ENCODE data around the gene SLC5A2. TPM values are rescaled to one million over a fixed set of nuclear protein-coding genes. Genes with fewer than 3 reads are reported as not detected.

SLC5A2 gene
- total RNA-seq, 1 donor from 2014 or later: not detected

DNA sequence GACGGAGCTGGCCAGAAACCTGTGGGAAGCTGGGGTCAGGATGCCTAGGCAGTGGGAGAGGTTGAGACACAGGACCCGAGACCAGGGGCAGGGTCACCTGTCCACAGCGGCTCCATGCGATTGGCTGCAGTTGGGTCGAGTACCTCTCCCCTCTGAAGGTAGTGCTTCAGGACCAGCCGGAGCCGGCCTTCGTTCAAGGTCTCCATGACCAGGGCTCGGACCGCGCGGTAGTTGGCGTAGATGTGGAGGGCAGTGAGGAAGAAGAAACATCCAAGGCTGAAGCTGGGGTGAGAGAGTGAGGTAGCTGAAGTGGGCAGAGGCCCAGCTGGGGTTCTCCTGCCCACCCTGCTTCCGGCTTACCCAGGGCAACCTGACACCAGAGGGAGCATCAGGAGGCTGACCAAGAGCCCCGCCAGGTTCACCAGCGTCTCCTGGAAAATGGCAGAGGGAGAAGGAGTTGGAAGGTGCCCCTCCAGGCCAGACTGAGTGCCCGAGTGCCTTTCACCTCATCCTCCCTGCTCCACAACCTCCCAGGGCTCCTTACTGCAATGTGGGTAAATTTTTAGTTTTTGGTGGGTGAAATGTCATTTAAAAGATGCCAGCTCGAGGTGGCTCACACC is 10.7 kb downstream of the SLC5A2 start:
- Mint-ChIP-seq H3K4me3 (ENCODE audit: unreplicated experiment) (no peak overlapping the region), H3K27me3 (ENCODE audit: unreplicated experiment) (no peaks in the 10 kb centered on the region), H3K4me1 (ENCODE audit: unreplicated experiment) (peaks cover 4% of the 10 kb centered on the region), H3K9me3 (ENCODE audit: unreplicated experiment) (no peaks in the 10 kb centered on the region), H3K27ac (ENCODE audit: unreplicated experiment) (no peak overlapping the region), H3K36me3 (ENCODE audit: unreplicated experiment) (peaks cover 39% of the 10 kb centered on the region)
- DNase-seq (ENCODE audit: extremely low spot score, unreplicated experiment): no peak
- TF ChIP-seq, protein P1, sequence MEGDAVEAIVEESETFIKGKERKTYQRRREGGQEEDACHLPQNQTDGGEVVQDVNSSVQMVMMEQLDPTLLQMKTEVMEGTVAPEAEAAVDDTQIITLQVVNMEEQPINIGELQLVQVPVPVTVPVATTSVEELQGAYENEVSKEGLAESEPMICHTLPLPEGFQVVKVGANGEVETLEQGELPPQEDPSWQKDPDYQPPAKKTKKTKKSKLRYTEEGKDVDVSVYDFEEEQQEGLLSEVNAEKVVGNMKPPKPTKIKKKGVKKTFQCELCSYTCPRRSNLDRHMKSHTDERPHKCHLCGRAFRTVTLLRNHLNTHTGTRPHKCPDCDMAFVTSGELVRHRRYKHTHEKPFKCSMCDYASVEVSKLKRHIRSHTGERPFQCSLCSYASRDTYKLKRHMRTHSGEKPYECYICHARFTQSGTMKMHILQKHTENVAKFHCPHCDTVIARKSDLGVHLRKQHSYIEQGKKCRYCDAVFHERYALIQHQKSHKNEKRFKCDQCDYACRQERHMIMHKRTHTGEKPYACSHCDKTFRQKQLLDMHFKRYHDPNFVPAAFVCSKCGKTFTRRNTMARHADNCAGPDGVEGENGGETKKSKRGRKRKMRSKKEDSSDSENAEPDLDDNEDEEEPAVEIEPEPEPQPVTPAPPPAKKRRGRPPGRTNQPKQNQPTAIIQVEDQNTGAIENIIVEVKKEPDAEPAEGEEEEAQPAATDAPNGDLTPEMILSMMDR (IDR thresholded peaks at IDR 0.05): no peak

DNA sequence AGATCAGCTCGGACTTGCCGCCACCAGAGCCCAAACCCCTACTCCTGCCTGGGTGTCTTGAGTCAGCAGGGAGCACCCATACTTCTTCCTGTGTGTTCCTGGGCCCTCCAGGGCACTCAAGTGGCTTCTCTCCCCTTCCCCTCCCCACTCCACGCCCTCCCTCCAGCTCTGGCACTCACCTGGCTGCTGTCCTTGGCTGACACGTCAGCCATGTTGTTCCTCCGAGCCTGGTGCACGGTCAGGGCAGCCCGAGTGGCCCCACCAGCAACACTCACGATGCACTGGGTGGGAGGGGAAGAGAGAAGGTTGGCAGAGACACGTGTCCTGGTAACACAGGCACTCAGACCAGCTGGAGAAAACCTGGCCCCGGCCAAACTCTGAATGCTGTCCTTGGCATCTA is 13.7 kb downstream of the SLC5A2 start:
- TF ChIP-seq, protein P1 (IDR thresholded peaks at IDR 0.05): no peak
- DNase-seq (ENCODE audit: extremely low spot score, unreplicated experiment): no peak
- peaks cover 35% of the 10 kb centered on the region for H3K36me3 Mint-ChIP-seq (ENCODE audit: unreplicated experiment)
- H3K9me3 Mint-ChIP-seq (ENCODE audit: unreplicated experiment): no peaks in the 10 kb centered on the region
- H3K27ac Mint-ChIP-seq (ENCODE audit: unreplicated experiment): no peak overlapping the region
- H3K4me3 Mint-ChIP-seq (ENCODE audit: unreplicated experiment): no peak overlapping the region
- H3K27me3 Mint-ChIP-seq (ENCODE audit: unreplicated experiment): no peaks in the 10 kb centered on the region
- no peaks in the 10 kb centered on the region for H3K4me1 Mint-ChIP-seq (ENCODE audit: unreplicated experiment)

- Mint-ChIP-seq H3K27me3 (ENCODE audit: unreplicated experiment) (no peaks in the 10 kb centered on the region), H3K4me1 (ENCODE audit: unreplicated experiment) (no peaks in the 10 kb centered on the region), H3K9me3 (ENCODE audit: unreplicated experiment) (no peaks in the 10 kb centered on the region), H3K36me3 (ENCODE audit: unreplicated experiment) (peaks cover 20% of the 10 kb centered on the region), H3K27ac (ENCODE audit: unreplicated experiment) (no peak overlapping the region), H3K4me3 (ENCODE audit: unreplicated experiment) (no peak overlapping the region)
- TF ChIP-seq, protein P1 (IDR thresholded peaks at IDR 0.05): no peak
- no peak for DNase-seq (ENCODE audit: extremely low spot score, unreplicated experiment)
These were observed 15.6 kb downstream of the SLC5A2 start for GRCh38 chr16:31498493-31498892.

- Mint-ChIP-seq H3K27ac (ENCODE audit: unreplicated experiment) (no peak overlapping the region), H3K36me3 (ENCODE audit: unreplicated experiment) (peaks cover 16% of the 10 kb centered on the region), H3K27me3 (ENCODE audit: unreplicated experiment) (no peaks in the 10 kb centered on the region), H3K4me3 (ENCODE audit: unreplicated experiment) (no peak overlapping the region), H3K4me1 (ENCODE audit: unreplicated experiment) (no peaks in the 10 kb centered on the region), H3K9me3 (ENCODE audit: unreplicated experiment) (no peaks in the 10 kb centered on the region)
- TF ChIP-seq, protein P1 (IDR thresholded peaks at IDR 0.05): no peak
- DNase-seq (ENCODE audit: extremely low spot score, unreplicated experiment): no peak
These were observed 17.0 kb downstream of the SLC5A2 start for GRCh38 chr16:31499928-31500327.

DNA sequence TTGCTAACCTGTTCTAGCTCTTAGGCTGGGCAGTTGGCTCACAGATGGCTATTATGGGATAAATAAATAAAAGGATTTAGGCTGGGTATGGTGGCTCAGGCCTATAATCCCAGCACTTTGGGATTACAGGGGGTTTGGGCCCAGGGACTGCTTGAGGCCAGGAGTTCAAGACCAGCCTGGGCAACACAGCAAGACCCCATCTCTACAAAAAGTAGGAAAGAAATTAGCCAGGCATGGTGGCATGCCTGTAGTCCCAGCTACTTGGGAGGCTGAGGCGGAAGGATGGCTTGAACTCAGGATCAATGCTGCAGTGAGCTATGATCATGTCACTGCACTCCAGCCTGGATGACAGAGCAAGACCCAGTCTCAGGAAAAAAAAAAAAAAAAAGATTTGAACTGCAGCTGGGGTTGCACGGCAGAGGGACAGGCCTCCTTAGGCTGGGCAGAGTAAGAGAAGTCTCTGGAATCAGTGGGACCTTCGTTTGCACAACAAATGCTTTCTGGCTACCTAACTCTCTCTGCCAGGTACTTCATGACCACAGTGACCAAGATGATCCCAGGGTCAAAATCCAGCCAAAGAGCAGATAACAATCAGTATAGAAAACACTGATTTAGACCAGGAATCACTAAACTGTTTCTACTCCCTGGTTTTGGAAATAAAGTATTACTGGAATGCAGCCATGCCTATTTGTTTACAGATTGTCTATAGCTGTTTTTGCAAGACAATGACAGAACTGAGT is 18.5 kb downstream of the SLC5A2 start:
- Mint-ChIP-seq H3K9me3 (ENCODE audit: unreplicated experiment) (no peaks in the 10 kb centered on the region), H3K4me1 (ENCODE audit: unreplicated experiment) (peaks cover 4% of the 10 kb centered on the region), H3K27me3 (ENCODE audit: unreplicated experiment) (no peaks in the 10 kb centered on the region), H3K27ac (ENCODE audit: unreplicated experiment) (no peak overlapping the region), H3K4me3 (ENCODE audit: unreplicated experiment) (no peak overlapping the region), H3K36me3 (ENCODE audit: unreplicated experiment) (peaks cover 15% of the 10 kb centered on the region)
- no peak for DNase-seq (ENCODE audit: extremely low spot score, unreplicated experiment)
- TF ChIP-seq, protein P1 (IDR thresholded peaks at IDR 0.05): no peak

All from osteocyte (in vitro differentiated cells).